HG03571 (cell line): ENCODE data around the gene ZFAND2A.
A peak's percentile ranks its signal among the peaks of the same experiment; 100 is the strongest.
"Not testable (repeated sequence)": the region's sequence is repeated elsewhere in the genome, so short reads cannot be mapped to it uniquely, and the experiment has no call there.

Source experiments
- ATAC-seq: cut with Tn5 transposase; IDR thresholded peaks from one replicate; pipeline ENCODE4 v1.9.1; 2021; ENCODE audit not compliant: unreplicated experiment

Gene ZFAND2A

GRCh38 chr7:1154172-1154739, 5.7 kb downstream of the ZFAND2A start:
- ATAC-seq = no peak

GRCh38 chr7:1152492-1152891, 7.5 kb downstream of the ZFAND2A start:
- no peak for ATAC-seq

- ATAC-seq = no peak
Measured at GRCh38 chr7:1151653-1152425, 8.2 kb downstream of the ZFAND2A start.

GRCh38 chr7:1151156-1151555, 8.8 kb downstream of the ZFAND2A start:
- ATAC-seq = no peak

- no peak for ATAC-seq
Measured at GRCh38 chr7:1150400-1151002, 9.5 kb downstream of the ZFAND2A start.

- ATAC-seq = no peak
Measured at GRCh38 chr7:1149351-1149794, 10.6 kb downstream of the ZFAND2A start.

GRCh38 chr7:1147873-1148272, 12.1 kb downstream of the ZFAND2A start:
- ATAC-seq = not testable (repeated sequence)

- ATAC-seq = no peak
Measured at GRCh38 chr7:1144269-1144771, 15.7 kb downstream of the ZFAND2A start.

- not testable (repeated sequence) for ATAC-seq
Measured at GRCh38 chr7:1143031-1143430, 17.0 kb downstream of the ZFAND2A start.

GRCh38 chr7:1142051-1142635, 17.9 kb downstream of the ZFAND2A start:
- ATAC-seq = no peak

- ATAC-seq = no peak
Measured at GRCh38 chr7:1141651-1142050, 18.3 kb downstream of the ZFAND2A start.

GRCh38 chr7:1140476-1141104, 19.4 kb downstream of the ZFAND2A start:
- no peak for ATAC-seq

GRCh38 chr7:1137517-1138167, 22.4 kb downstream of the ZFAND2A start:
- peak; percentile 69 for ATAC-seq

- ATAC-seq = no peak
Measured at GRCh38 chr7:1136841-1137516, 23.0 kb downstream of the ZFAND2A start.

- no peak for ATAC-seq
Measured at GRCh38 chr7:1134951-1135350, 25.0 kb downstream of the ZFAND2A start.

- ATAC-seq = no peak
Measured at GRCh38 chr7:1131471-1132265, 28.3 kb downstream of the ZFAND2A start.

GRCh38 chr7:1130021-1130990, 29.7 kb downstream of the ZFAND2A start:
- no peak for ATAC-seq

- no peak for ATAC-seq
Measured at GRCh38 chr7:1129431-1129830, 30.6 kb downstream of the ZFAND2A start.
